HepG2 (cell line): ENCODE measurements around the gene SYS1. TPM values are rescaled to one million over a fixed set of nuclear protein-coding genes. Genes with fewer than 3 reads are reported as not detected.

Experiments
- CBFB ChIP-seq: sonication (generic); formaldehyde crosslinking; IDR thresholded peaks from 2 replicates; pipeline ENCODE4 v1.4.0; 2020; ENCODE audit warnings: missing genetic modification reagents
- CHCHD3 ChIP-seq: sonication (generic); formaldehyde crosslinking; IDR thresholded peaks from 2 replicates; pipeline ENCODE4 v1.8.0; 2022; ENCODE audit warnings: mild to moderate bottlenecking, missing genetic modification reagents, moderate library complexity
- ERF ChIP-seq: IDR thresholded peaks from 2 replicates; pipeline ENCODE4 v1.6.1; 2018; ENCODE audit warnings: missing biosample characterization, missing genetic modification reagents
- FOXA1 ChIP-seq, 2 experiments: fragments of 450-650 bp in 1 of 2; sonication (generic) in 1 of 2; formaldehyde crosslinking in 1 of 2; IDR thresholded peaks; 2 replicates each; pipeline versions ENCODE4 v1.4.0 to v1.6.1; 2016 to 2020; ENCODE audit warnings: missing genetic modification reagents in 1 of 2
- KDM2A ChIP-seq: sonication (generic); formaldehyde crosslinking; IDR thresholded peaks from 2 replicates; pipeline ENCODE4 v1.4.0; 2020; ENCODE audit warnings: low read depth, missing genetic modification reagents, borderline replicate concordance
- MIXL1 ChIP-seq: IDR thresholded peaks from 2 replicates; pipeline ENCODE4 v1.6.1; 2016
- SMC3 ChIP-seq: IDR thresholded peaks from 2 replicates; pipeline ENCODE4 v1.6.1; 2011; ENCODE audit warnings: low read length, improper control_type of control experiment
- SP5 ChIP-seq: IDR thresholded peaks from 2 replicates; pipeline ENCODE4 v1.6.1; 2016; ENCODE audit warnings: low read depth, borderline replicate concordance
- TSC22D2 ChIP-seq: sonication (generic); formaldehyde crosslinking; IDR thresholded peaks from 2 replicates; pipeline ENCODE4 v1.5.1; 2020; ENCODE audit warnings: missing genetic modification reagents, mild to moderate bottlenecking, borderline replicate concordance
- YY1 ChIP-seq: IDR thresholded peaks from 2 replicates; pipeline ENCODE4 v1.6.1; 2011; ENCODE audit warnings: low read length, low read depth, moderate library complexity, mild to moderate bottlenecking; ENCODE audit not compliant: insufficient read depth, insufficient replicate concordance
- ZNF331 ChIP-seq: sonication (generic); formaldehyde crosslinking; IDR thresholded peaks from 2 replicates; pipeline ENCODE4 v1.4.0; 2020; ENCODE audit warnings: missing genetic modification reagents
- ZNF335 ChIP-seq: sonication (generic); formaldehyde crosslinking; IDR thresholded peaks from 2 replicates; pipeline ENCODE4 v1.4.0; 2020; ENCODE audit warnings: missing genetic modification reagents
- ZNF556 ChIP-seq: sonication (generic); formaldehyde crosslinking; IDR thresholded peaks from 2 replicates; pipeline ENCODE4 v1.4.0; 2020; ENCODE audit warnings: mild to moderate bottlenecking, missing genetic modification reagents, borderline replicate concordance
- ZNF724P ChIP-seq: sonication (generic); formaldehyde crosslinking; IDR thresholded peaks from 2 replicates; pipeline ENCODE4 v1.8.0; 2022; ENCODE audit warnings: missing genetic modification reagents, borderline replicate concordance
- ZNF773 ChIP-seq: sonication (generic); formaldehyde crosslinking; IDR thresholded peaks from 2 replicates; pipeline ENCODE4 v1.4.0; 2020; ENCODE audit warnings: missing genetic modification reagents, borderline replicate concordance
- ZNF780A ChIP-seq: sonication (generic); formaldehyde crosslinking; IDR thresholded peaks from 2 replicates; pipeline ENCODE4 v1.8.0; 2022; ENCODE audit warnings: mild to moderate bottlenecking, missing genetic modification reagents, moderate library complexity
- polyA plus RNA-seq, 8 experiments: library from polyadenylated mRNA; depleted of rRNA in 3 of 8; stranded (reverse) in 7 of 8; unstranded in 1 of 8; fragments of >200 nt; fragmentation: Illumina TruSeq in 4 of 8; extraction: Trizol in 4 of 8; gene quantifications; 2 replicates each; pipeline versions ENCODE4 v1.2.1 to v1.2.3, GENCODE V29; 2011 to 2016; ENCODE audit warnings: low read depth in 4 of 8, missing spikeins in 1 of 8, mixed read lengths in 1 of 8; ENCODE audit not compliant: insufficient read depth in 1 of 8
- total RNA-seq, 5 experiments: library from RNA; depleted of rRNA; stranded (reverse); fragments of >200 nt; fragmentation: Illumina TruSeq; extraction: Trizol; gene quantifications; 2 replicates each; pipeline ENCODE4 v1.2.3, GENCODE V29; 2016; ENCODE audit warnings: low read depth in 1 of 5
- TF ChIP-seq, protein P1 (sequence below): sonication (generic); formaldehyde crosslinking; IDR thresholded peaks from 2 replicates; pipeline ENCODE4 v1.4.0; 2020; ENCODE audit warnings: low read depth, missing genetic modification reagents
- TF ChIP-seq, protein P2 (sequence below): IDR thresholded peaks from 2 replicates; pipeline ENCODE4 v1.4.0; 2020; ENCODE audit warnings: mild to moderate bottlenecking, missing genetic modification reagents
- TF ChIP-seq, protein P3 (sequence below): sonication (generic); formaldehyde crosslinking; IDR thresholded peaks from 2 replicates; pipeline ENCODE4 v1.4.0; 2020; ENCODE audit warnings: mild to moderate bottlenecking, missing genetic modification reagents
- TF ChIP-seq, protein P4 (sequence below): IDR thresholded peaks from 2 replicates; pipeline ENCODE4 v1.6.1; 2016; ENCODE audit warnings: control low read depth

Gene SYS1
- total and polyA plus RNA-seq, 2 of the 13 experiments (the other 11 are each of a cell fraction or from before 2014, with no cell fraction given): 38.3 to 65.6 TPM

DNA sequence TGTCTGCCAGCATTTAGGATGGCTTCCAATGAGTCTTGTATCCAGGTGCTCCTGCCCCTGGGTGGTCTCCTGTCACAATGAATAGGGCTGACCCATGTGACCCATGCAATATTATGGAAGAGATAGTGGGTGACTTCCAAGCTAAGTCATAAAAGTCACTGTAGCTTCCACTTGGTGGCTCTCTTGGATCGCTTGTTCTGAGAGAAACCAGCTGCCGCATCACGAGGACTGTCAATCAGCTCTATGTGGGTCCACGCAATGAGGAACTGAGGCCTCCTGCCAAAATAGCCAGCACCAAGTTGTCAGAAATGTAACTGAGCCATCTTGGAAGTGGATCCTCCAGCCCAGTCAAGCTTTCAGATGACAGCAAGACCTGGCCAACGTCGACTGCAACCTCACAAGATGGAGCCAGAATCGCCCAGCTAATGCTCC is 40.0 kb upstream of the SYS1 start (continued):
- TF ChIP-seq, protein P1, sequence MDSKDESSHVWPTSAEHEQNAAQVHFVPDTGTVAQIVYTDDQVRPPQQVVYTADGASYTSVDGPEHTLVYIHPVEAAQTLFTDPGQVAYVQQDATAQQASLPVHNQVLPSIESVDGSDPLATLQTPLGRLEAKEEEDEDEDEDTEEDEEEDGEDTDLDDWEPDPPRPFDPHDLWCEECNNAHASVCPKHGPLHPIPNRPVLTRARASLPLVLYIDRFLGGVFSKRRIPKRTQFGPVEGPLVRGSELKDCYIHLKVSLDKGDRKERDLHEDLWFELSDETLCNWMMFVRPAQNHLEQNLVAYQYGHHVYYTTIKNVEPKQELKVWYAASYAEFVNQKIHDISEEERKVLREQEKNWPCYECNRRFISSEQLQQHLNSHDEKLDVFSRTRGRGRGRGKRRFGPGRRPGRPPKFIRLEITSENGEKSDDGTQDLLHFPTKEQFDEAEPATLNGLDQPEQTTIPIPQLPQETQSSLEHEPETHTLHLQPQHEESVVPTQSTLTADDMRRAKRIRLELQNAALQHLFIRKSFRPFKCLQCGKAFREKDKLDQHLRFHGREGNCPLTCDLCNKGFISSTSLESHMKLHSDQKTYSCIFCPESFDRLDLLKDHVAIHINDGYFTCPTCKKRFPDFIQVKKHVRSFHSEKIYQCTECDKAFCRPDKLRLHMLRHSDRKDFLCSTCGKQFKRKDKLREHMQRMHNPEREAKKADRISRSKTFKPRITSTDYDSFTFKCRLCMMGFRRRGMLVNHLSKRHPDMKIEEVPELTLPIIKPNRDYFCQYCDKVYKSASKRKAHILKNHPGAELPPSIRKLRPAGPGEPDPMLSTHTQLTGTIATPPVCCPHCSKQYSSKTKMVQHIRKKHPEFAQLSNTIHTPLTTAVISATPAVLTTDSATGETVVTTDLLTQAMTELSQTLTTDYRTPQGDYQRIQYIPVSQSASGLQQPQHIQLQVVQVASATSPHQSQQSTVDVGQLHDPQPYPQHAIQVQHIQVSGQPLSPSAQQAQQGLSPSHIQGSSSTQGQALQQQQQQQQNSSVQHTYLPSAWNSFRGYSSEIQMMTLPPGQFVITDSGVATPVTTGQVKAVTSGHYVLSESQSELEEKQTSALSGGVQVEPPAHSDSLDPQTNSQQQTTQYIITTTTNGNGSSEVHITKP: peak; percentile 82; the same call in 1 of the 2 replicates
- TF ChIP-seq CHCHD3 (CRISPR knock-in tag) (no peak), ZNF556 (no peak; the same call in 1 of the 2 replicates), ZNF335 (CRISPR knock-in tag) (0 out of 2 replicates have a peak, but pooled peaks have one; percentile 63), TSC22D2 (CRISPR knock-in tag) (0 out of 2 replicates have a peak, but pooled peaks have one; percentile 73), ZNF331 (CRISPR knock-in tag) (peak; percentile 79), FOXA1 (IDR thresholded peaks at IDR 0.05) (no peak), FOXA1 (CRISPR knock-in tag; IDR thresholded peaks at IDR 0.05) (peak; percentile 27; the same call in 1 of the 2 replicates), ZNF724P (CRISPR knock-in tag) (peak; percentile 50; the same call in 1 of the 2 replicates), CBFB (CRISPR knock-in tag) (0 out of 2 replicates have a peak, but pooled peaks have one; percentile 46), KDM2A (CRISPR knock-in tag) (peak; percentile 79), ZNF773 (CRISPR knock-in tag) (0 out of 2 replicates have a peak, but pooled peaks have one; percentile 5), ZNF780A (no peak), SP5 (CRISPR knock-in tag) (peak; percentile 30; the same call in 1 of the 2 replicates), SMC3 (peak; percentile 98), ERF (CRISPR knock-in tag) (peak; percentile 80; the same call in 1 of the 2 replicates), YY1 (peak; percentile 13), MIXL1 (CRISPR knock-in tag) (peak; percentile 83; the same call in 1 of the 2 replicates)
- TF ChIP-seq, protein P2, sequence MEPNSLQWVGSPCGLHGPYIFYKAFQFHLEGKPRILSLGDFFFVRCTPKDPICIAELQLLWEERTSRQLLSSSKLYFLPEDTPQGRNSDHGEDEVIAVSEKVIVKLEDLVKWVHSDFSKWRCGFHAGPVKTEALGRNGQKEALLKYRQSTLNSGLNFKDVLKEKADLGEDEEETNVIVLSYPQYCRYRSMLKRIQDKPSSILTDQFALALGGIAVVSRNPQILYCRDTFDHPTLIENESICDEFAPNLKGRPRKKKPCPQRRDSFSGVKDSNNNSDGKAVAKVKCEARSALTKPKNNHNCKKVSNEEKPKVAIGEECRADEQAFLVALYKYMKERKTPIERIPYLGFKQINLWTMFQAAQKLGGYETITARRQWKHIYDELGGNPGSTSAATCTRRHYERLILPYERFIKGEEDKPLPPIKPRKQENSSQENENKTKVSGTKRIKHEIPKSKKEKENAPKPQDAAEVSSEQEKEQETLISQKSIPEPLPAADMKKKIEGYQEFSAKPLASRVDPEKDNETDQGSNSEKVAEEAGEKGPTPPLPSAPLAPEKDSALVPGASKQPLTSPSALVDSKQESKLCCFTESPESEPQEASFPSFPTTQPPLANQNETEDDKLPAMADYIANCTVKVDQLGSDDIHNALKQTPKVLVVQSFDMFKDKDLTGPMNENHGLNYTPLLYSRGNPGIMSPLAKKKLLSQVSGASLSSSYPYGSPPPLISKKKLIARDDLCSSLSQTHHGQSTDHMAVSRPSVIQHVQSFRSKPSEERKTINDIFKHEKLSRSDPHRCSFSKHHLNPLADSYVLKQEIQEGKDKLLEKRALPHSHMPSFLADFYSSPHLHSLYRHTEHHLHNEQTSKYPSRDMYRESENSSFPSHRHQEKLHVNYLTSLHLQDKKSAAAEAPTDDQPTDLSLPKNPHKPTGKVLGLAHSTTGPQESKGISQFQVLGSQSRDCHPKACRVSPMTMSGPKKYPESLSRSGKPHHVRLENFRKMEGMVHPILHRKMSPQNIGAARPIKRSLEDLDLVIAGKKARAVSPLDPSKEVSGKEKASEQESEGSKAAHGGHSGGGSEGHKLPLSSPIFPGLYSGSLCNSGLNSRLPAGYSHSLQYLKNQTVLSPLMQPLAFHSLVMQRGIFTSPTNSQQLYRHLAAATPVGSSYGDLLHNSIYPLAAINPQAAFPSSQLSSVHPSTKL (CRISPR knock-in tag): peak; percentile 52
- TF ChIP-seq, protein P3, sequence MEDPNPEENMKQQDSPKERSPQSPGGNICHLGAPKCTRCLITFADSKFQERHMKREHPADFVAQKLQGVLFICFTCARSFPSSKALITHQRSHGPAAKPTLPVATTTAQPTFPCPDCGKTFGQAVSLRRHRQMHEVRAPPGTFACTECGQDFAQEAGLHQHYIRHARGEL: no peak
- TF ChIP-seq, protein P4, sequence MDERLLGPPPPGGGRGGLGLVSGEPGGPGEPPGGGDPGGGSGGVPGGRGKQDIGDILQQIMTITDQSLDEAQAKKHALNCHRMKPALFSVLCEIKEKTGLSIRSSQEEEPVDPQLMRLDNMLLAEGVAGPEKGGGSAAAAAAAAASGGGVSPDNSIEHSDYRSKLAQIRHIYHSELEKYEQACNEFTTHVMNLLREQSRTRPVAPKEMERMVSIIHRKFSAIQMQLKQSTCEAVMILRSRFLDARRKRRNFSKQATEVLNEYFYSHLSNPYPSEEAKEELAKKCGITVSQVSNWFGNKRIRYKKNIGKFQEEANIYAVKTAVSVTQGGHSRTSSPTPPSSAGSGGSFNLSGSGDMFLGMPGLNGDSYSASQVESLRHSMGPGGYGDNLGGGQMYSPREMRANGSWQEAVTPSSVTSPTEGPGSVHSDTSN (CRISPR knock-in tag): peak; percentile 86
